22Rv1 (cell line): ENCODE measurements around the gene PCDHB11.
"Not testable (repeated sequence)": the region's sequence is repeated elsewhere in the genome, so short reads cannot be mapped to it uniquely, and the experiment has no call there.

ENCODE experiments used
- H3K27ac ChIP-seq: fragments of 450-650 bp; 2 replicates; pipeline ENCODE4 v1.5.1; 2017
- CTCF ChIP-seq: fragments of 450-650 bp; IDR thresholded peaks from 2 replicates; pipeline ENCODE4 v1.5.1; 2017; ENCODE audit warnings: mild to moderate bottlenecking
- ZFX ChIP-seq: fragments of 450-650 bp; IDR thresholded peaks from 2 replicates; pipeline ENCODE4 v1.6.1; 2017; ENCODE audit warnings: antibody characterized with exemption, borderline replicate concordance

PCDHB11 gene

GRCh38 chr5:141241496-141241895 is 42.1 kb downstream of the PCDHB11 start:
- TF ChIP-seq CTCF (no peak), ZFX (no peak)
- H3K27ac ChIP-seq = no peak overlapping the region

GRCh38 chr5:141245250-141245717 is 45.9 kb downstream of the PCDHB11 start, which contains the start of gene PCDHB15:
Gene PCDHB15, plus strand, starts transcription at chr5:141245395. Its CDS starts 184 bp downstream, at chr5:141245579.
- no peak within 1 kb of the TSS for H3K27ac ChIP-seq
- peak; percentile 79 for TF ChIP-seq CTCF
- no peak for TF ChIP-seq ZFX

DNA sequence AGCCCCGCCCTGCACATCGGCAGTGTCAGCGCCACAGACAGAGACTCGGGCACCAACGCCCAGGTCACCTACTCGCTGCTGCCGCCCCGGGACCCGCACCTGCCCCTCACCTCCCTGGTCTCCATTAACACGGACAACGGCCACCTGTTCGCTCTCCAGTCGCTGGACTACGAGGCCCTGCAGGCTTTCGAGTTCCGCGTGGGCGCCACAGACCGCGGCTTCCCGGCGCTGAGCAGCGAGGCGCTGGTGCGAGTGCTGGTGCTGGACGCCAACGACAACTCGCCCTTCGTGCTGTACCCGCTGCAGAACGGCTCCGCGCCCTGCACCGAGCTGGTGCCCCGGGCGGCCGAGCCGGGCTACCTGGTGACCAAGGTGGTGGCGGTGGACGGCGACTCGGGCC is 47.5 kb downstream of the PCDHB11 start:
- not testable (repeated sequence) for H3K27ac ChIP-seq

DNA sequence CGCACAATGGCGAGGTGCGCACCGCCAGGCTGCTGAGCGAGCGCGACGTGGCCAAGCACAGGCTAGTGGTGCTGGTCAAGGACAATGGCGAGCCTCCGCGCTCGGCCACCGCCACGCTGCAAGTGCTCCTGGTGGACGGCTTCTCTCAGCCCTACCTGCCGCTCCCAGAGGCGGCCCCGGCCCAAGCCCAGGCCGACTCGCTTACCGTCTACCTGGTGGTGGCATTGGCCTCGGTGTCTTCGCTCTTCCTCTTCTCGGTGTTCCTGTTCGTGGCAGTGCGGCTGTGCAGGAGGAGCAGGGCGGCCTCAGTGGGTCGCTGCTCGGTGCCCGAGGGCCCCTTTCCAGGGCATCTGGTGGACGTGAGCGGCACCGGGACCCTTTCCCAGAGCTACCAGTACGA is 48.0 kb downstream of the PCDHB11 start:
- not testable (repeated sequence) for H3K27ac ChIP-seq

- no peak overlapping the region for H3K27ac ChIP-seq
- TF ChIP-seq ZFX (no peak), CTCF (no peak)
Measured at GRCh38 chr5:141250576-141250975, 51.1 kb downstream of the PCDHB11 start.
